Activated CD8-positive, alpha-beta T cell treated with anti-CD3 and anti-CD28 coated beads for 36 hours (primary cell): ENCODE data around the gene STN1. TPM values are rescaled to one million over a fixed set of nuclear protein-coding genes. Genes with fewer than 3 reads are reported as not detected.
A peak's percentile ranks its signal among the peaks of the same experiment; 100 is the strongest.

Experiments used
- ATAC-seq: fragments of 200-7000 bp; cut with Tn5 transposase; one replicate; pipeline ENCODE4 v1.10.0; 2021; ENCODE audit warnings: mild to moderate bottlenecking, moderate library complexity
- CTCF ChIA-PET: fragments of 350-600 bp; sonication (Branson Sonifier 250); formaldehyde crosslinking; loops from one replicate; lab custom pipeline; 2021; ENCODE audit warnings: antibody characterized with exemption; lab: Charles Lee
- POLR2A ChIA-PET: fragments of 350-600 bp; sonication (Branson Sonifier 250); formaldehyde crosslinking; loops from one replicate; lab custom pipeline; 2021; ENCODE audit warnings: antibody characterized with exemption; lab: Charles Lee
- DNase-seq: peaks from one replicate; pipeline ENCODE4 v3.0.0-alpha.2; 2020
- H3K27ac Mint-ChIP-seq: one replicate; pipeline ENCODE4 v1.8.0; 2021; ENCODE audit warnings: mild to moderate bottlenecking, mixed read lengths
- H3K27me3 Mint-ChIP-seq: one replicate; pipeline ENCODE4 v1.8.0; 2021; ENCODE audit warnings: mixed read lengths
- H3K36me3 Mint-ChIP-seq: one replicate; pipeline ENCODE4 v1.8.0; 2021; ENCODE audit warnings: low read depth, mixed read lengths
- H3K4me1 Mint-ChIP-seq: one replicate; pipeline ENCODE4 v1.8.0; 2021; ENCODE audit warnings: low read depth, mixed read lengths
- H3K4me3 Mint-ChIP-seq: one replicate; pipeline ENCODE4 v1.8.0; 2021; ENCODE audit warnings: mild to moderate bottlenecking, moderate library complexity, mixed read lengths
- H3K9me3 Mint-ChIP-seq: one replicate; pipeline ENCODE4 v1.8.0; 2021; ENCODE audit warnings: mixed read lengths
- CTCF ChIP-seq: fragments of 200-600 bp; IDR thresholded peaks from one replicate; pipeline ENCODE4 v1.8.0; 2022; ENCODE audit warnings: antibody characterized with exemption, mild to moderate bottlenecking
- intact Hi-C: fragments of 100-400 bp; cut with micrococcal nuclease; formaldehyde crosslinking; loops from one replicate; pipeline ENCODE4 v1.10.0; 2022
- total RNA-seq, 2 experiments: library from RNA; stranded (reverse); gene quantifications; one replicate each; pipeline ENCODE4 v1.2.3, GENCODE V29; 2021

STN1 gene
- 10 to 100 TPM; 32.1 to 32.4 TPM for total RNA-seq

- H3K27ac Mint-ChIP-seq, result peak within 1 kb of the TSS; percentile 97
- DNase-seq (peak; percentile 98), ATAC-seq (peak; percentile 93)
- H3K27me3 Mint-ChIP-seq, result no peaks in the 10 kb centered on the region
- intact Hi-C loops, result loop anchor here (5.0 to 10.0 kb wide), 2 partner anchors 49 to 207 kb away; partner anchors contain the start of genes SFR1 and SLK
- H3K9me3 Mint-ChIP-seq, result peaks cover 8% of the 10 kb centered on the region
- H3K4me3 Mint-ChIP-seq, result peak within 1 kb of the TSS; percentile 92
- POLR2A ChIA-PET, result interaction anchor here (0.6 to 2.5 kb wide), 5 partner anchors 10 to 203 kb away, joined by 3 to 11 read pairs (median 5); partner anchors contain the start of gene SFR1
- peaks cover 26% of the 10 kb centered on the region for H3K36me3 Mint-ChIP-seq
- peaks cover 28% of the 10 kb centered on the region for H3K4me1 Mint-ChIP-seq
- CTCF ChIA-PET, result interaction anchor here (0.8 to 1.0 kb wide), 2 partner anchors 64 to 203 kb away, joined by 3 read pairs; partner anchors contain the start of gene SFR1
- no peak for TF ChIP-seq CTCF
These were observed at the start of gene STN1 for GRCh38 chr10:103918053-103918846. TSS of gene STN1 (minus strand) at chr10:103918184. CDS start at chr10:103917594, 590 bp downstream.

- peak overlapping the region; percentile 82 for H3K27ac Mint-ChIP-seq
- ChIA-PET POLR2A (interaction anchor here (0.6 to 2.7 kb wide), 10 partner anchors 13 to 153 kb away, joined by 3 to 8 read pairs (median 4); no protein-coding TSS in a partner anchor), CTCF (interaction anchor here (0.8 to 1.0 kb wide), 3 partner anchors 78 to 154 kb away, joined by 3 to 4 read pairs (median 4); no protein-coding TSS in a partner anchor)
- peak overlapping the region; percentile 93 for H3K4me3 Mint-ChIP-seq
- no peaks in the 10 kb centered on the region for H3K9me3 Mint-ChIP-seq
- H3K4me1 Mint-ChIP-seq, result peaks cover 37% of the 10 kb centered on the region
- TF ChIP-seq CTCF, result no peak
- no peaks in the 10 kb centered on the region for H3K27me3 Mint-ChIP-seq
- ATAC-seq, result peak; percentile 40
- intact Hi-C loops, result loop anchor here (5.0 kb wide), 2 partner anchors 50 to 155 kb away; partner anchors contain the start of genes SFR1 and STN1
- H3K36me3 Mint-ChIP-seq, result peaks cover 9% of the 10 kb centered on the region
- peak; percentile 10 for DNase-seq
These were observed 49.6 kb upstream of the STN1 start for GRCh38 chr10:103967448-103968071.

- POLR2A ChIA-PET, result interaction anchor here (0.5 to 2.7 kb wide), 10 partner anchors 14 to 154 kb away, joined by 3 to 8 read pairs (median 4); no protein-coding TSS in a partner anchor
- peak within 1 kb of the TSS; percentile 93 for H3K27ac Mint-ChIP-seq
- DNase-seq, result peak; percentile 82
- H3K4me1 Mint-ChIP-seq, result peaks cover 32% of the 10 kb centered on the region
- peaks cover 9% of the 10 kb centered on the region for H3K36me3 Mint-ChIP-seq
- ATAC-seq, result peak; percentile 83
- intact Hi-C loops, result loop anchor here (5.0 kb wide), 2 partner anchors 50 to 155 kb away; partner anchors contain the start of genes SFR1 and STN1
- no peaks in the 10 kb centered on the region for H3K9me3 Mint-ChIP-seq
- no peak for TF ChIP-seq CTCF
- no peaks in the 10 kb centered on the region for H3K27me3 Mint-ChIP-seq
- CTCF ChIA-PET, result interaction anchor here (1.1 to 1.4 kb wide), 3 partner anchors 21 to 79 kb away, joined by 3 to 5 read pairs (median 4); no protein-coding TSS in a partner anchor
- H3K4me3 Mint-ChIP-seq, result peak within 1 kb of the TSS; percentile 93
These were observed 48.9 kb upstream of the STN1 start, which contains the start of gene SLK for GRCh38 chr10:103966671-103967447. TSS of gene SLK (plus strand) at chr10:103967140. CDS start at chr10:103967746, 606 bp downstream.

- CTCF ChIA-PET, result no interaction called here
These were observed 42.1 kb upstream of the STN1 start for GRCh38 chr10:103960103-103960502.

More at GRCh38 chr10:103960103-103960502, 42.1 kb upstream of the STN1 start:
- POLR2A ChIA-PET, result no interaction called here
- no peak overlapping the region for H3K4me3 Mint-ChIP-seq
- H3K27ac Mint-ChIP-seq, result no peak overlapping the region
- no peaks in the 10 kb centered on the region for H3K4me1 Mint-ChIP-seq
- intact Hi-C loops, result no loop called here
- ATAC-seq, result no peak
- H3K27me3 Mint-ChIP-seq, result no peaks in the 10 kb centered on the region
- no peaks in the 10 kb centered on the region for H3K9me3 Mint-ChIP-seq
- H3K36me3 Mint-ChIP-seq, result no peaks in the 10 kb centered on the region
- no peak for DNase-seq
- TF ChIP-seq CTCF, result no peak
